ENCODE data around the gene MARF1. TPM values are rescaled to one million over a fixed set of nuclear protein-coding genes. Genes with fewer than 3 reads are reported as not detected.

Gene MARF1
- total and polyA plus RNA-seq, 10 donors = 24.0 to 169 (median 94.7) TPM

- intact Hi-C loops (cut with DNase I; ENCODE audit: low total_unique reads) = no loop called here
- 89 to 95% (median 91%) methylated on average over 9 of the region's 9 CpGs for WGBS, 5 donors
- no peak for DNase-seq
Observed at GRCh38 chr16:15601212-15601879, 41.6 kb downstream of the MARF1 start.

GRCh38 chr16:15599303-15600070, 43.5 kb downstream of the MARF1 start:
- 88 to 97% (median 95%) methylated on average over 21 of the region's 21 CpGs for WGBS, 5 donors
- DNase-seq = no peak
- intact Hi-C loops (cut with DNase I; ENCODE audit: low total_unique reads) = no loop called here
- no peaks in the 10 kb centered on the region for H3K27me3 ChIP-seq (replicated peaks in 1 of 7)
- peaks cover 3 to 100% (median 93%) of the 10 kb centered on the region in 6 donors for H3K36me3 ChIP-seq
- no peaks in the 10 kb centered on the region for H3K9me3 ChIP-seq
- no peak overlapping the region for H3K27ac ChIP-seq
- TF ChIP-seq CTCF (IDR thresholded peaks at IDR 0.05 in 8 of 11, conservative IDR thresholded peaks at IDR 0.05 in 3 of 11) (no peak), POLR2AphosphoS5 (IDR thresholded peaks at IDR 0.05) (peak in 1 of 3 donors; percentile 13)
- H3K4me3 ChIP-seq = no peak overlapping the region
- peaks cover 0 to 10% (median 9%) of the 10 kb centered on the region in 6 donors for H3K4me1 ChIP-seq

More at GRCh38 chr16:15601212-15601879, 41.6 kb downstream of the MARF1 start:
- Histone ChIP-seq H3K27ac (peak overlapping the region in 1 of 8 donors; percentile 16), H3K27me3 (replicated peaks in 1 of 7) (no peaks in the 10 kb centered on the region), H3K36me3 (peaks cover 3 to 100% (median 97%) of the 10 kb centered on the region in 6 donors), H3K9me3 (no peaks in the 10 kb centered on the region), H3K4me1 (no peaks in the 10 kb centered on the region), H3K4me3 (no peak overlapping the region)
- TF ChIP-seq POLR2A (IDR thresholded peaks at IDR 0.05) (no peak), POLR2AphosphoS5 (IDR thresholded peaks at IDR 0.05) (peak in 1 of 3 donors; percentile 51)

DNA sequence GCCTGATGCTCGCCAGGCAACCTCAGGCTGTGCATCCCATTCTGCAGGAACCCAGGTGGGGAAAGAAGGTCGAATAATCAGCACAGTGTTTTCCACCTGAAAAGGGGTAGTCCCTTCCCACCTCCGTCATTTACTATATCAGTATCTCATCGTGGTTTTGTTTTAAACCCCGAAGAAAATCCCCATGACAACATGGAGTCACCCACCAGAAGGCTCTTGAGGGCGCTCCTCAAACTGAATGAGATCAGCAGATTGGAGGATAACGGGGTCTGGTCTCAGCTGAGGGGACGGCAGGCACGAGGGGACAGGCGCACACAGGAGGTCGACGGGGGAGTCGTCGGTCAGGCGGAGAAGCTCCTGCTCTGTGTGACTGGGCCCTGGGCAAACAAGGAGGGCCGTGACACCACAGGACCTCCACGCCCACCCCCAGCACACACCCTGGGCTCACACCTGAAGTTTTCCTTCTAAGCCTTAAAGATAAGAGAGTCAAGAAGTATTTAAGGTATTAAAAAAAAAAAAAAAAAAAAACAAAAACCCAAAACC, 44.2 kb downstream of the MARF1 start:
- intact Hi-C loops (cut with DNase I; ENCODE audit: low total_unique reads) = no loop called here
- 87 to 92% (median 91%) methylated on average over 17 of the region's 17 CpGs for WGBS, 5 donors
- no peak for DNase-seq
- peak in 1 of 3 donors; percentile 45 for TF ChIP-seq POLR2AphosphoS5 (IDR thresholded peaks at IDR 0.05)
- TF ChIP-seq CTCF (IDR thresholded peaks at IDR 0.05 in 8 of 11, conservative IDR thresholded peaks at IDR 0.05 in 3 of 11) = no peak
- Histone ChIP-seq H3K4me1 (peaks cover 0 to 14% (median 9%) of the 10 kb centered on the region in 6 donors), H3K9me3 (no peaks in the 10 kb centered on the region), H3K27ac (peak overlapping the region in 2 of 8 donors; percentile 33 to 44), H3K36me3 (peaks cover 0 to 100% (median 87%) of the 10 kb centered on the region in 6 donors), H3K4me3 (no peak overlapping the region), H3K27me3 (replicated peaks in 1 of 7) (no peaks in the 10 kb centered on the region)

- 93 to 98% (median 96%) methylated on average over 12 to 15 of the region's 15 CpGs for WGBS, 5 donors
- no peak for TF ChIP-seq POLR2A (IDR thresholded peaks at IDR 0.05)
- no peak for TF ChIP-seq POLR2AphosphoS5 (IDR thresholded peaks at IDR 0.05)
- TF ChIP-seq CTCF (IDR thresholded peaks at IDR 0.05 in 8 of 11, conservative IDR thresholded peaks at IDR 0.05 in 3 of 11) = no peak
- Histone ChIP-seq H3K4me3 (no peak overlapping the region), H3K36me3 (peaks cover 0 to 100% (median 81%) of the 10 kb centered on the region in 6 donors), H3K4me1 (peaks cover 0 to 20% (median 12%) of the 10 kb centered on the region in 6 donors), H3K9me3 (no peaks in the 10 kb centered on the region), H3K27me3 (replicated peaks in 1 of 7) (no peaks in the 10 kb centered on the region), H3K27ac (peak overlapping the region in 2 of 8 donors; percentile 33 to 44)
- DNase-seq = no peak
- intact Hi-C loops (cut with DNase I; ENCODE audit: low total_unique reads) = no loop called here
Observed at GRCh38 chr16:15597822-15598647, 44.9 kb downstream of the MARF1 start.

Measured in spleen (tissue), 11 donors.